NCI-H1417 treated with DMSO at 0.1 percent for 48 hours (cell line): Measurements from ENCODE around the gene PCED1B.

ENCODE experiments used
- DNase-seq: peaks from one replicate; lab custom pipeline; 2025; lab: John Stamatoyannopoulos, UW

The PCED1B gene

DNA sequence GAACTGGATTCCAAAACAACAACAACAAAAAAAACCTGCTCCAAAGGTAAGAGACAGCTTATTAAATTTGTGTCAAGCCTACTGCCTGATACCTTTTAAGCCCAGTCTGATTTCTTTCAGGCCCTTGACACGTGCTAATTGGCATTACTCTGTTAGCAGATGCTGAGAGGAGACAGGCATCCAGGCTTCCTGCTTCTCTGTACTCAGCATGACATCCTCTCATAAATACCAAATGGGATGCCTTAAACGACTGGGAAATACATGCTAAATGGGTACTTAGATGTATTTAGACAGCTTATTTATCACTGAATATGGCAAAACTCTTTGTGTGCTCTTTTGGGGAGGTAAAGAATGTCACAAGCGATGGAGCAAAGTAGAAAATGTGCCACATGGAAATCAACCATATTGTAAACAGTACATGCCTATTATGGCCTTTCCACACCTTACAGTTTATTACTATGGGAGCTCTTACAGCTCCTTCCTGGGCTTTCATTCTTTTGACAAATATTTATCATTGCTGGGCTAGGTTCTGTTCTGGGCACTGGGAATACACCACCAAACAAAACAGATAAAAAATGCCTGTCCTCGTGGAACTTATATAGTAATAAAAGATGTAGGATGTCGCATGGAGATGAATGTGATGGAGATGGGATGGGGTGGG lies 11.5 kb upstream of the PCED1B start:
- DNase-seq = peak; percentile 56

DNA sequence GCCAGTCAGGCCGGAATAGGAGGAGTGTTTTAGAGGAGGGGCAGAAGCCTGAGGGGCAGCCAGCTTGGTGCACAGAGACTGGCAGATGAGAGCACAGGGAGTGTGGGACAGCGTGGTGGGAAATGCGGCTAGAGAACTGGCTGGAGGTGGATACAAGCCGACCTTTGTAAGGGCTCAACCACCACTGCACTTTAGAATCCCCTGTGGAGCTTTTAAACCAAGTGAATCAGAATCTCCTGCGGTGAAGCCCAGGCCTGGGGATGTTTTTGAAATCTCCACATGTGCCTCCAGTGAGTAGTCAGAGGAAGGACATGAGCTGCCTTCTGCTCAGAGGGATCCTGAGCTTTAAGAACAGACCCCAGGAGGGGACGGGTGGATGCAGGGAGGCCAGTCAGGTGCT lies 10.9 kb upstream of the PCED1B start:
- no peak for DNase-seq

DNA sequence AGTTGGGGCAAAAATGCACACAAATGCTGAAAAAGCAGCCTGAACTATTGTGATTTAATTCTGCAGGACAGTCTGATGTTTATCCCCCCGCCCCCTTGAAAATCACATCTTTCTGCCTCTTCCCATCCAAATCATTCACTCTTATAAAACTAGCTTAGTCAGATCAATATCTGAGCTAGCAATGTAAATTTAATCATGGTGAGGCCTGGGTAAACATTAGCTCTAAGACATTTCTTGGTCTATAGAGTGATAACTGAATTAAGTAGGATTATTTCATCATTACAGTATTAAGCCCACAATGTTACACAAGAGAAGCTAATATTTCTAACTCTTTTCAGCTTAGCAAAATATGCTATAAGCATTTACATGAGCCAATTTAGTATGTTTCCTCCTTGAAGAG lies 9.1 kb upstream of the PCED1B start:
- no peak for DNase-seq

DNA sequence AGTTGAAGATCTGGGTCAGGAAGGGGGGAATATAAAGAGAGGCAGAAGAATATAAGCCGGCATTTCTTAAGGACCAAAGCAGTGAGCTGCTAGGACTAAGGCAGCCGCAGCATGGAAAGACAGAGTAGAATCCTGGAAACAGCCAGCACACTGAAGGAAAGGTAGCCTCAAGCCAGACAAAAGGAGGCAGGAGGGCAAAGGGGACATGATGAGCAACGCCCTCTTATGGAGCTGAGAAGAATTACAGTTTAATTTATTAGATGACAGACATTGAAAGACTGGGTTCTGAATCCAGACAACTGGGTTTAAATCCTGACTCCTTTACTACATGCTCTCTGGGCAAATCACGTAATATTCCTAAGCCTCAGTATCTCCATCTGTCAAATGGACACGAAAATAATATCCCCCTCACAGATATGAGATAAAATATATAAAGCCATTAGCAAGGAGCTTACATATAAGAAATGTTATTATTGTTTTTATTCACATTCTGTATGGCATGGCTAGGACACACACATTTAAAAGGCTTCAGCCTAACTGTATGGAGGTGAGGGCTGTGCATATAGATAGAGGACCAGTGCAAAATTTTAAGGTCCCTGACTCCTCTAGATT lies 8.1 kb upstream of the PCED1B start:
- no peak for DNase-seq

DNA sequence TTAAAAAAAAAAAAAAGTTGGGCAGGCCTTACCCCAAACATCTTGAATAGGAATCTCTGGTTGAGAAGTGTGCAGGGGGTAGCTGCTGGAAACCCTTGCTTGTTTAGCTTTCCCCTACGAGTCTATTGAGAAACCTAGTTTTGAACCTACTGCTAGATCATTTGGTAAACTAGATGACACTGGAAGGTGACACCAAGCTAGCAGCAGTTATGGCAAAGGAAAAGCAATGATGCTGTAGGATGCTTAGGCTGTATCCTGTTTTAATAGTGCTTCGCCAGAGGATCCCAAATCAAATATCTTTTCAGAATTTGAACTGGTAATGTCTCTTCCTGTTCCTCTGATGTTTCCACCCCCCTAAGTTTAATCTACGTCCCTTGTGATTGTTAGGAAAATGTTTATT lies 5.5 kb upstream of the PCED1B start:
- DNase-seq = no peak

DNA sequence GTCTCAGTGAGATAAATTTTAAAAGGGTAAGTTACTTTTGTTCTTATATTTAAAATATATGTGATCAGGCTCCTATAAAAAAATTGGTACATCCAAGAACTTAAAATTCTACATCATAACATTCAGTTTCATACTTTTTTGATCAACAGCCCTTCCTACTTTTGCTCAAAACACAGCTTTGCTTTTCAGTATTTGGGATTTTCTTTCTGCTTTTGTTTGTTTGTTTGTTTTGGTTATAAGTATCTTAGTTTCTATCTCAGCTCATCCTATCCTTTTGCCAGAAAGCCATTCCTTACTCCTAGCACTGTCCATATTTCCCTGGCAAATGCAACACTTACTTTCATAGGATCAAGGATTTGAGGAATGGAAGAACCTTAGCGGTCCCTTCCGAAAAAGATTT lies 4.7 kb upstream of the PCED1B start:
- no peak for DNase-seq

DNA sequence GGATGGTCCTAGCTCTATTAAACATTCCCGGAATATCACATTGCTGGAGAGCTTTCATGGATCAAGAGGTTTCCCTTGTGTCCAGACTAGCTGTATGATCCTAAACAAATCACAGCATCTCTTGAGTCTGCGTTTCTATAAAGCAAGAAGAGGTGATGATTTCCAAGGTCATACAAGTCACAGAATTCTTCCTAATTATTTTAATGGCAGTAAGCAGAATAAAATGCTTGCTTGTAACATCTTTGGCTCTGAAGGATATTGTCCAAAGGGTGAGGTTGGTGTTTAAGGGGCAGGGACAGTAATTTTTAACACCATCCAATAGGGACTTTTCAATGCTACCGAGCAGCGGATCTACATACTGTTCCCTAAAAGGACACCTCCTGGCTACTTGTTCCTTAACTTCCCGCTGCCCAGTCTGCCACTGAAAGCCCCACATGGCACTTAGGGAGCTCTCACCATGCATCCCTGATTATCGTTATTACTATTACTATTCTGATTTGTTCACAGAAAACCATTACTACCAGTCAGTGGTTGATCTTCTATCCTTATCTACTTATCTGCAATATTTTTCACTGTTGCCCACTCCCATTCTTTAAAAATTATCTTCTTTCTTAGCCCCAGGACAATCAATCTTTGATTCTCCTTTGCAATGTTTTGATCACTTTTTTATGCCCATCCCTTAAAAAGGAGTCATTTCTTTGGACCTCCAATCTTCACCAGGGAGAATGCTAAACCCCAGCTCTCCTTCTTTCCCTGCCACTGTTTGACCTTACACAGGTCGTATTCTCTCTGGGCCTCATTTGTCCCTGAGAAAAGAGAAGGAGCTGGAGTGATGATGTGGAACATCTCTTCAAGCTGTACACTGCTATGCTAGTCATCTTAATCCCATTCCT lies 4.0 kb upstream of the PCED1B start:
- DNase-seq = no peak

DNA sequence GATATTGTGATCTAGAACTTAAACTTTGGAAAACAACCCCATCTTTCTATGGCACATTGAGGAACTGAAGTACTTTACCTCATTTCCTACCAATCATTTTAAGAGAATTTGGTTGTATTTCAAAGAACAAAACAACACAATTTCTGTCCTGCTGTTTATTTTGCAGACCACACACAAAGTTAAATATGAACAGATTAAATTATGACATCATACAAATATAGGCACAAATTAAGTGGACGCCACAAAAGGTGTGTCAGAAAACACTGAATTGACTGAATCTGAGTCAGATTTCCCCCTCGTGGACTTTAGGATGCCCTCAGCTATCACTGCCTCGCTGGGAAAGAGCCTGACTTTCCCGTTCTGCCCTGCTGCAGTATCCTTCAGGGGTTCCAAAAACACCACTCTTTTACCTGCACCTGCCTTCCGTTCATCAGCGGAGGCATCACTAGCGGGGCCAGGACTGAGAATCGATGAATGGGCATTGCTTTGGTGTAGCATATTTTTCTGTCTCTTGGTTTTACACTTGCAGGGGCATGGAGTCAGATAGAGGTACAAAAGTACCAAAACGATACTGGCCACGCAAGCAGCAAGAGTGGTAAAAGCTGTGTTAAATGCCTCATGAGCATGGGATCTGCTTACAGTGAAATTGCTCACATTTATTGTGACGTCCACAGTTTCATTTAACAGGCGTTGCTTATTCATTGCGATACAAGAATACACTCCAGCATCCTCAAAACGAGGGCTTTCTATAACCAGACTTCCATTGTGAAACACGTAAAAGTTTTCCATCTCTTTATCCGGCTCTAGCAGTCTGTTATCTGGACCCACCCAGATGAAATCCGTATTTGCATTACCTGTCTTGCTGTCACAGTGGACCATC lies 2.0 kb upstream of the PCED1B start:
- DNase-seq = no peak

DNA sequence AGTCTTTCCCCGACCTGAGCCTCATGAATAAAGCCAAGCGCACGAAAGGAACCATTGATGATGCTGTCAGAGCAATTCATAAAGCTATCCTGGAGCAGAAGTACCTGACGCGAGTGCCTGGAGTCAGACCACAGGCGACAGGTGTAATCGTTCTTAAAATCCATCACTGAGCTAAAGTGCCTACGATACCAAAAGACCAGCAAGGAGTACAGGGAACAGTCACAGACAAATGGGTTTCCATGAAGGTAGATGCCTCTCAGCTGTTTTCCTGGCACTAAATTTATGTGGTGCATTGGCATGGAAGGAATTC lies 1.4 kb upstream of the PCED1B start:
- DNase-seq = no peak

DNA sequence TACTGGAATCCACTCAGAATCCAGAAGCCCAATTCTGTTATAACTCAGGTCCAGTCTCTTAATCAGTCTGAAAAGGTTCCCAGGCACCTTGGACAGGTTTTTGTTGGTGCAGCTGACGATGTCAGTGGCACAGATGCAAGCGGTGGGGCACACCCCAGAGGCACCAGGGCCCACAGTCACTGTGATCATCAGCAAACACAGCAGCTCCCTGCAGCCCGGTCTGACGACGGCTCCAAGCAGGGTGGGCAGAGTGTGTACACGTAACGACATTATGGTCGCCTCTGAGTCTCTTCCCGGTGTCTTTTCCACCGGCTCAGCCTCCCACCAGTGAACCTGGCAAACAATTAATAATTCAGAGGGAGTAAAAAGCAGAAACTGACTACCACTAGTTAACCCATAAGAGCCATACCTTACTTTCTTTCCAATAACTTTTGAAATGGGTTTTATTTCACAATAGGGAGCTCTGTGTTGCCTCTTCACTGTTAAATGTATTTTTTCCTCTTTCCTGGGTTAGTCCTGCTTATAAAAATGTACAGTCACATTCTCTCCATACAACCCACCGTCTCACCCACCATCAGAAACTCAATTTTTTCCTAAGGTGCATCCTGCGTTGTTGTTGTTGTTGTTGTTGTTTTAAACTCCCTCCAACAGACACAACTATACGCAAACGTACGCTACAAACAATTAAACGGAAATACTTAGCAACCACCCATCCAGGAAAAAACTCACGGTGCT lies 521 bp upstream of the PCED1B start:
- peak; percentile 6 for DNase-seq

DNA sequence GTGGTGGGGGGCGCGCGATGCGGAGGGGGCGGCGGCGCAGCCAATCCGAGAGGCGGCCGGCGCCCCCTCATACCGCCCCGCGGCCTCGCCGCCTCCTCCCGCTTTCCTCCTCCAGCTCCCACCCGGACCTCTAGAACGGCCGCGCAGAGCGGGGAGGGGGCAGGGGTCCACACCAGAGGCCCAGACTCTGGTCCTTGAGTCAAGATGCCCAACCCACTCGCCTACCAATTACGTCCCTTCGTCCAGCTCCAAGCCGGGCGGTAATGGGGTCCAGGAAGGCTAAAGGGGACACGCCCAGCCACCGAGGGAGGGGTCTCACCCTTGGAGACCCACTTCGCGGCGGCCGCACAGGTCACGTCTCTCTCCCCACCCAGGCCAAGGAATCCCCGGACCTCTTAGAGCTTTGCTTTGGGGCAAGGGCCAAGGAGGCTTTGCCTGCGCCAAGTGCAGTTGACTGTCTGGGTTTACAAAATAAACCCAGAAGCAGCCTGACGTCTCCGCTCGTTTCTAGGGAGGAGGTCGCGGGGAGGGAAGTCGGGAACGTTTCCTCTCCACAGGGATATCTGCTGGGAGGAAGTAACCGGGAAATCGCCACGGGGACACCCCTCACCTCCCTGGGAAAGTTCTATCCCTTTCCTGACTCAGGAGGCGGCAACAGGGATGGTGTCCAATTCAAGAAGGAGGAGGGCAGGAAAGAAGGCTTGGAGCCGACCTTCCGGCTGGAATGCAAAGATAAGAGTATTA lies 732 bp downstream of the PCED1B start:
- no peak for DNase-seq

DNA sequence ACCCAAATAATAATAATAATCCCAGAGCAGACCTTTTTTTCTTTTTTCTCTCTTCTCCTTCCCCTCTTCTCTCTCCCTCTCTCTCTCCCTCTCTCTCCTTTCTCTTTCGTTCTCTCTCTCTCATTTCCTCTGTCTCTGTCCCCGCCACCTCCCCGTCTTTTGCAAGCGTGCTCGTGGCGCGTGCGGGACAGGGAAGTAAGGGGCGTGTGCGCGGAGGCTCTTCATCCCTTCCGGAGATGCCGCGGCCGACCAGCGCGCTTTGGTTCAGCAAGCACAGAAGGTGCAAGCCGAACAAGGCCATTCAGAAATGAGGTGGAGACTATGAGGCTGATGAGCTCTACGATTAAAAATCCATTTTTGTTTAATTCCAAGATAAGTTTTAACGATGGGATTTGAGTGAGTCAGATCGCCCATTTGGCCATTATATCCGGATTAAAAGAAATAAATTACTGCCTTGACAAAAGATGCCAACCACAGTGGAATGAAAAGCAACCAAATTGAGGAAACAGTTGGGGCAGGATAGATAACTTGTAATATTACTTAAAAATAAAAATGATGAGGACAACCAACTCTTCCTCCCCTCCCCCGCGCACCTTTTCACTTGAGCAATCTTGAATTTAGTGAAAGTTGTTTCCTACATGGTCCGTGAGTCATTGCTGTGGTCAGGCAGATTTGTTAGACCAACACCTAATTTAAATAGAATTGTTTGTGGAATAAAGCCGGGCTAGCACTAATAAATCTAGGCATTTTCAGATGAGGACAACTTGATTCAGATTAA lies 1.5 kb downstream of the PCED1B start:
- no peak for DNase-seq

DNA sequence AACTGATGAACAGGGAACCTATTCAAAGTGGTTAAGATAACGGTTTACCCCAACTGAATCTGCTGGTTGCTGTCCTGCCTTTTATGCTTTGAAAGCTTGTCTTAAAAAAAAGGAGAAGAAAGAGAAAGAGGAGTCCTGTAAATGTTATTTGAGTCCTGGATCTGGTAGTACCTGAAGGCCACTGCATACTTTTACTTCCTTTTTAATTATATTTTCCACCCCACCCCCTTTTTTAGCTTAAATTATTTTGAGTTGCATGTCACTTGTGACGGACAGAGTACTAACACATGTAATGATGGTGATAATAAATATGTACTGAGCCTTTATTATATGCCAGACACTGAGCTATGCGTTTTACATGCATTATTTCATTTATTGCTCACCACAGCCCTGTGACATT lies 2.9 kb downstream of the PCED1B start:
- no peak for DNase-seq

DNA sequence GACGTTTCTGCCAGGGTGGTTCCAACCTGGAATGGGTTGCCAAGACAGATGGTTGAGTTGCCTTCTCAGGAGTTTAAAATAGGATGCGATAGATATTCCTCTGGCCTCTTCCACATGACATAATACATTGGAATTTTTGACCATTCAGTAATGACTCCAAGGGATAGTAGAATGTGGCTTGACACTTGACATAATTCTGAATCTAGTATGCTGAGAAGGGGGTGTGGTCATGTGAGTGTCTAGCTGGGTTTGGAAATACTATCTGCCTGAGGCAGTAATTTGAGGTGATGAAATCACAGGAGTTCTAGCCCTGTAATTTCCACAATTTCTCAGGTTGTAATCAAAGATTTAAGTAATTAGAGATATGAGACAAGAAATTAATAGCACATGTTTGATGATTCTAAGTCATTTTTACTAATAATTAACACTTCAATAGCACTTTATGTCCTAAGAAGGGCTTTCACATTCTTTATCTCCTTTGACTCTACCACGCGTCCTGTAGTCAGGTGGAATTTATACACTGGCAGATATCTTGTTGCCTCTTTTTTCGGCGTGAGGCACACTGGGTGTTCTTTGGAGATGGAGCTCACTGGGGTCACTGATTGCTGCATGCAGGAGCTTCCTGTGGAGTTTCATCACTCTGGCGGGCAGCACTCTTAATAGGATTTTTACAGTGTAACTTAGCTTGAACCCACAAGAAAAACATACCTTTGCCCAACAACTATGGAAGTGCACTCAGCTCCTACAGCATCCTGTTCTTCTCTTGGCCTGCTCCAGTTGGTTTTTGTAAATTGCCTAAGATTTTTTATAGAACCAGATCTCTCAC lies 3.6 kb downstream of the PCED1B start:
- DNase-seq = no peak

DNA sequence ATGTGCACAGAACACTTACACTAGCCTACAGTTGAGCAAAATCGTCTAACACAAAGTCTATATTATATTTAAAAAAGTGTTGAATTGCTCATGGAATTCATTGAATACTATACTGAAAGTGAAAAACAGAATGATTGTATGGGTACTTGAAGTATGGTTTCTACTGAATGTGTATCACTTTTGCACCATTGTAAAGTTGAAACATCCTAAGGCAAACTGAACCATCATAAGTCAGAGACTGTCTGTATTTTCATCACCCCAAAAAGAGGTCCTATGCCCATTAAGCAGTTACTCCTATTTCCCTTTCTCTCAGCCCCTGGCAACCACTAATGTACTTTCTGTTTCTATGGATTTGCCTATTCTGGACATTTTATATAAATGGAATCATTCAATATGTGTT lies 4.8 kb downstream of the PCED1B start:
- DNase-seq = no peak

DNA sequence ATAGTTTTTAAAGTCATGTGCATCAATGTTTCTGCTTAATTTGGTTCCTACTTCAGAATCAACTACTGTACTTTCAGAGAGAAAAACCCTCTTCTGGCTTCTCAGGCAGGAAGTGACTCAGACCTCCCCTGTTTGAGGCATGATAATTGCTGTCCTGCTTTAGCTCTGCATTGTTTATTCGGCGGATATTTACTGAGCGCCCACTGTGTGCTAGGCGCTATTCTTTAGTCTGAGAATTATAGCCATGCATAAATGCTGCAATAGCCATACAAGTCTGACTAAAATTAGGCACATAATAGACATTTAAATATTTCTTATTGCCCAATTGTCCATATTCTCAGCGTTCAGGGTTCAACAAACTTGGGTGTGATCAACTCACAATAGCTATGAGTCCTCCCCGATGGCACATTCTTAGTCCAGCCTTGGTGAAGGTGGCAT lies 6.4 kb downstream of the PCED1B start:
- peak; percentile 53 for DNase-seq

DNA sequence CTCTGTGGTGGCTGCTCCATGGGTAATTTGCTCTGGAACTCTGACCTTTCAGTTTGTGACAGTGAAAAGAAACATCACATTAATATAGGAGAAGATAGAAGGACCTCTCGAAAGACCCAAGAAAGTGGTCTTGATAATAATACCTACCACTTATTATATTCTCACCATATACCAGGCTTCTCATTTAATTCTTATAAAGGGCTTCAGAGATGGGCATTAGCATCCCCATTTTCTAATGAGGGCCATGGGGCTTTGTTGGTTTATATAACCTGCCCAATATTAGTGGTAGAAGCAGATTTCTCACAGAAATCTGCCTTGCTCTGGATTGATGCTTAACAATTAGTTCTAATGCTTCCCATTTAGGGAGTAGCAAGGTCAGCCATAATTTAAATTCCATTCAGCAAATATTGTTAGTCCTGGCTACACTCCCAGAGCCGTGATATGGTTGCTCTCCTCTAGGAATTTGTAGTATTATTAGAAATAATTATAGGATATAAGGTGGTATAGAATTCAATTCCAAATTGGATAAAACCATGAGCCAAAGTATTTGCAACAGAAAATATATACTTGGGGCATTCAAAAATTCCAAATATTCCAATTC lies 7.8 kb downstream of the PCED1B start:
- DNase-seq = no peak

DNA sequence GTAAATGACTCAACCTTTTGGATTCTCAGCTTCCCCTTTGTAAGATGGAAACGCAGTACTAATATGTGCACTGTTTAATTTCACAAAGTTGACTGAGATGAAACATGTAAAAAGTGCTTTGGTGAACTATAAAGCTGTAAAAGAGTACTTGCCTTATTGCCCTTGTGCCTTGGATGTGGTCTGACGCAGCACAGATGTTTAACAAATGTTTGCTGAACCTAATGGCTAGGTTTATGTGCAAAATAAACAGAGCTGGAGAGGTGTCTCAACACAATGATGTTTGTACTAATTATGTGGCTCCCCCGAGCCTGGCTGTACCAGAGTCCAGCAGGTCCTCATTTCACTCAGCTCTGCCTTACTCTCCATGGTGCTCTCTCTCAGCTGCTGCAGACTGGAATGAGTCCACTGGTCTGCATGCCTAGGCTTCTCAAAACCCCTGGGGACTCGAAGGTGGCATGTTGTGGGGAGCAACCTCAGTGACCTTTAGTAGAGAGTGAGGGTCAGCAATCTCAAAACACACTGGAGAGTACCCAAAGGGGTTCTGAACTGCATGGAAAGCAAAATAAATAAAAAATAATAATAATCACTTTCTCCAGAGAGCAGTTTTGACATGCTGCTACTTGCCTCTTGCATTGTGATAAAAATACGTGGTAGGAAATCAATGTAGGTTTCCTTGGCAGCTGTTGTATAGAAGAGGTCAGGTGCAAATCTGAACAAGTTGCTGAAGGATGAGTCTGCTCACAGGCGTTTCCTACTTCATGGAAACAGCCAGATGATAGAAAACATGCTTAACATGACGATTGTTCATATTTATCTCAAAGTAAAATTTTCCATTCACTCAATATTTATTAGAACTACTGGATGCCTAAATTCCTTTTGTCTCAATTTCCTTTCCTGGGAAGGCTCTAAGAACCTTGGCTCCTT lies 8.9 kb downstream of the PCED1B start:
- peak; percentile 95 for DNase-seq
